Measurements from ENCODE around the gene GABRG3. TPM values are rescaled to one million over a fixed set of nuclear protein-coding genes. Genes with fewer than 3 reads are reported as not detected.
A peak's percentile ranks its signal among the peaks of the same experiment; 100 is the strongest.

The GABRG3 gene
- total and polyA plus RNA-seq, 2 experiments from 2014 or later, result 0.10 to 1.4 TPM

GRCh38 chr15:27086149-27086548 lies 115.2 kb downstream of the GABRG3 start:
- H3K4me3 ChIP-seq, result no peak overlapping the region
- no peaks in the 10 kb centered on the region for H3K4me1 ChIP-seq (ENCODE audit: insufficient read depth)
- no peaks in the 10 kb centered on the region for H3F3A ChIP-seq (replicated peaks; ENCODE audit: low read depth)
- H3K79me2 ChIP-seq (replicated peaks; ENCODE audit: insufficient read depth), result no peaks in the 10 kb centered on the region
- no peaks in the 10 kb centered on the region for H4K20me1 ChIP-seq (replicated peaks; ENCODE audit: insufficient read depth)
- no peak for TF ChIP-seq ZNF462 (CRISPR knock-in tag; IDR thresholded peaks at IDR 0.05)
- TF ChIP-seq CTCF (conservative IDR thresholded peaks at IDR 0.05; ENCODE audit: low read depth in 2 of 2), result no peak
- TF ChIP-seq STAT1 (IDR thresholded peaks at IDR 0.05; ENCODE audit: unreplicated experiment), result no peak
- TF ChIP-seq ETS1 (IDR thresholded peaks at IDR 0.05), result no peak
- TF ChIP-seq EZH2 (IDR thresholded peaks at IDR 0.05; ENCODE audit: low read depth, unreplicated experiment), result no peak
- TF ChIP-seq CREB1 (CRISPR knock-in tag; IDR thresholded peaks at IDR 0.05; ENCODE audit: low read depth), result no peak
- TF ChIP-seq ZNF114 (CRISPR knock-in tag; IDR thresholded peaks at IDR 0.05), result no peak
- TF ChIP-seq JUNB (IDR thresholded peaks at IDR 0.05; ENCODE audit: unreplicated experiment), result no peak
- TF ChIP-seq REST (IDR thresholded peaks at IDR 0.05; ENCODE audit: unreplicated experiment), result no peak
- TF ChIP-seq NANOG (IDR thresholded peaks at IDR 0.05; ENCODE audit: borderline replicate concordance), result no peak
- TF ChIP-seq EZH2phosphoT487 (IDR thresholded peaks at IDR 0.05; ENCODE audit: unreplicated experiment), result no peak
- no peak for TF ChIP-seq POLR2AphosphoS5 (IDR thresholded peaks at IDR 0.05; ENCODE audit: low read depth)
- TF ChIP-seq ZNF331 (CRISPR knock-in tag; IDR thresholded peaks at IDR 0.05; ENCODE audit: low read depth), result no peak
- peaks cover 10% of the 10 kb centered on the region for H3K27me3 Mint-ChIP-seq (ENCODE audit: insufficient read depth, low read depth, poor library complexity)
- DNase-seq (ENCODE audit: low spot score), result peak; percentile 30
- H3K36me3 ChIP-seq (ENCODE audit: insufficient read depth), result no peaks in the 10 kb centered on the region
- peak; percentile 81 for ATAC-seq
- H3K9me2 ChIP-seq (ENCODE audit: insufficient read depth), result no peaks in the 10 kb centered on the region
- no peaks in the 10 kb centered on the region for H3K27me3 ChIP-seq (ENCODE audit: insufficient read depth)
- no peak overlapping the region for H3K4me2 ChIP-seq
- no peak overlapping the region for H3K4me3 Mint-ChIP-seq
- H2AFZ ChIP-seq, result no peak overlapping the region
- no peak overlapping the region for H3K27ac ChIP-seq (ENCODE audit: low read depth)
- peaks cover 15% of the 10 kb centered on the region for H3K9me3 Mint-ChIP-seq
- peak overlapping the region; percentile 71 for H3K27ac Mint-ChIP-seq
- H3K36me3 Mint-ChIP-seq (ENCODE audit: low read depth), result no peaks in the 10 kb centered on the region
- peaks cover 13% of the 10 kb centered on the region for H3K4me1 Mint-ChIP-seq

All from GM23338 (cell line).